MM.1S (cell line): ENCODE data around the gene SLBP.

Experiments
- DNase-seq: peaks from one replicate; pipeline ENCODE4 v3.0.0-alpha.2; 2015
- H2AFZ ChIP-seq: fragments of 300-600 bp; sonication (generic); 2 replicates; pipeline ENCODE4 v1.6.0; 2016; ENCODE audit warnings: antibody characterized with exemption, low read length
- H3F3A ChIP-seq: fragments of 300-600 bp; sonication (generic); 2 replicates; pipeline ENCODE4 v1.6.1; 2016; ENCODE audit warnings: mild to moderate bottlenecking, antibody characterized with exemption, low read length, moderate library complexity, mixed read lengths; ENCODE audit not compliant: insufficient read depth
- H3K27ac ChIP-seq: fragments of 300-600 bp; sonication (generic); 2 replicates; pipeline ENCODE4 v1.5.1; 2016; ENCODE audit warnings: mild to moderate bottlenecking, low read length
- H3K27me3 ChIP-seq: fragments of 300-600 bp; sonication (generic); replicated peaks from 2 replicates; pipeline ENCODE4 v1.6.0; 2016; ENCODE audit warnings: low read length; ENCODE audit not compliant: insufficient read depth
- H3K36me3 ChIP-seq: fragments of 300-600 bp; sonication (generic); replicated peaks from 2 replicates; pipeline ENCODE4 v1.6.1; 2016; ENCODE audit warnings: mild to moderate bottlenecking, low read length, mixed read lengths; ENCODE audit not compliant: insufficient read depth
- H3K4me1 ChIP-seq: fragments of 300-600 bp; sonication (generic); 2 replicates; pipeline ENCODE4 v1.6.1; 2016; ENCODE audit warnings: low read length, mixed read lengths
- H3K4me2 ChIP-seq: fragments of 300-600 bp; sonication (generic); 2 replicates; pipeline ENCODE4 v1.6.0; 2016; ENCODE audit warnings: low read depth, low read length
- H3K4me3 ChIP-seq: fragments of 300-600 bp; sonication (generic); 2 replicates; pipeline ENCODE4 v1.5.1; 2016; ENCODE audit warnings: low read length, mixed read lengths
- H3K79me2 ChIP-seq: fragments of 300-600 bp; sonication (generic); 2 replicates; pipeline ENCODE4 v1.6.1; 2016; ENCODE audit warnings: mixed run types, low read length, mixed read lengths
- H3K9ac ChIP-seq: fragments of 300-600 bp; sonication (generic); 2 replicates; pipeline ENCODE4 v1.6.1; 2016; ENCODE audit warnings: low read length, mixed read lengths
- H3K9me2 ChIP-seq: fragments of 300-600 bp; sonication (generic); replicated peaks from 2 replicates; pipeline ENCODE4 v1.6.1; 2016; ENCODE audit warnings: mild to moderate bottlenecking, low read length, mixed read lengths; ENCODE audit not compliant: insufficient read depth
- H3K9me3 ChIP-seq: fragments of 300-600 bp; sonication (generic); replicated peaks from 2 replicates; pipeline ENCODE4 v1.6.1; 2016; ENCODE audit warnings: mild to moderate bottlenecking, low read length, mixed read lengths; ENCODE audit not compliant: insufficient read depth
- H4K20me1 ChIP-seq: fragments of 300-600 bp; sonication (generic); 2 replicates; pipeline ENCODE4 v1.6.1; 2016; ENCODE audit warnings: mild to moderate bottlenecking, low read length, moderate library complexity, mixed read lengths; ENCODE audit not compliant: insufficient read depth
- EZH2 ChIP-seq: fragments of 300-600 bp; sonication (generic); optimal IDR thresholded peaks from 2 replicates; pipeline ENCODE3; 2017; ENCODE audit warnings: low read depth, mild to moderate bottlenecking, antibody characterized with exemption, low read length, mixed read lengths
- EZH2phosphoT487 ChIP-seq: fragments of 300-600 bp; sonication (generic); IDR thresholded peaks from 2 replicates; pipeline ENCODE4 v1.6.1; 2018; ENCODE audit warnings: antibody characterized with exemption, low read length
- TF ChIP-seq, protein P1 (sequence below): fragments of 300-600 bp; sonication (generic); IDR thresholded peaks from 2 replicates; pipeline ENCODE4 v1.5.1; 2016; ENCODE audit warnings: antibody characterized with exemption, low read length, mixed read lengths

SLBP gene

DNA sequence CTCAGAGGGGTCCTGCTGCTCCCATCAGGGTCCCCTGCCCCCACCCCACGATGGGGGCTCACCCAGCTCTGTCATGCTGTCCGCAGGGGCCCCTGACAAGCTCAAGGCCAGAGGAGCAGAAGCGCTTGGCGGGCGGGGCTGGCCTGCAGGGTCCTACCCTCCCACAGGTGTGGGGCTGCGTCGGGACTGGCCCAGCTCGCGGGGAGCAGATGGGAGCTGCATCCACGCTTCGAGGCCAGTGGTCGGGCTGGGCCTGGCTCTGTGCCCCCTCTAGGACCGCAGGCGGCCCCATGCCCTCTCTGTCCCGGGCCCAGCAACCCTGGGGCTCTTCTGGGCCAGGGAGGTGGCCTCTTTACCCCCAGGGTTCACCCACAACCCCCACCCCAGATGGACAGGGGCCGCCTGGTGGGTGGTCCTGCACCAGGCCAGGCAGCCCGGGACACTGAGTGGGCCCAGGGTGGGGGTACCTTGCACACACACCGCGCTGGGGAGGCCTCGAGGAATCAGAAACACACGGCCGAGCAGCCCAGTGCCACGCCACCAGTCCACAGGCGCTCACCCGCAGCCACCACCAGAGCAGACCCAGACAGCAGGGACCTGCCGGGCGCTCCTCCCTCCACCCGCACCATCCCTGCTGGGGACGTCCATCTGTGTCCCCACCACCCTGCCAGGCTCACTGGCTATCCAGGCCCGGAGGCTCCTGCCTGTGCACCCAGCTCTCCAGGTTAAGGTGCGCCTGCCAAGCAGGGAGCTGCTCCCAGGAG lies 39.2 kb upstream of the SLBP start:
- no peaks in the 10 kb centered on the region for H3K9me2 ChIP-seq
- no peaks in the 10 kb centered on the region for H3K9me3 ChIP-seq
- H2AFZ ChIP-seq: no peak overlapping the region
- no peaks in the 10 kb centered on the region for H3F3A ChIP-seq
- no peaks in the 10 kb centered on the region for H3K4me1 ChIP-seq
- no peak for DNase-seq
- TF ChIP-seq, protein P1, sequence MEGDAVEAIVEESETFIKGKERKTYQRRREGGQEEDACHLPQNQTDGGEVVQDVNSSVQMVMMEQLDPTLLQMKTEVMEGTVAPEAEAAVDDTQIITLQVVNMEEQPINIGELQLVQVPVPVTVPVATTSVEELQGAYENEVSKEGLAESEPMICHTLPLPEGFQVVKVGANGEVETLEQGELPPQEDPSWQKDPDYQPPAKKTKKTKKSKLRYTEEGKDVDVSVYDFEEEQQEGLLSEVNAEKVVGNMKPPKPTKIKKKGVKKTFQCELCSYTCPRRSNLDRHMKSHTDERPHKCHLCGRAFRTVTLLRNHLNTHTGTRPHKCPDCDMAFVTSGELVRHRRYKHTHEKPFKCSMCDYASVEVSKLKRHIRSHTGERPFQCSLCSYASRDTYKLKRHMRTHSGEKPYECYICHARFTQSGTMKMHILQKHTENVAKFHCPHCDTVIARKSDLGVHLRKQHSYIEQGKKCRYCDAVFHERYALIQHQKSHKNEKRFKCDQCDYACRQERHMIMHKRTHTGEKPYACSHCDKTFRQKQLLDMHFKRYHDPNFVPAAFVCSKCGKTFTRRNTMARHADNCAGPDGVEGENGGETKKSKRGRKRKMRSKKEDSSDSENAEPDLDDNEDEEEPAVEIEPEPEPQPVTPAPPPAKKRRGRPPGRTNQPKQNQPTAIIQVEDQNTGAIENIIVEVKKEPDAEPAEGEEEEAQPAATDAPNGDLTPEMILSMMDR: no peak
- no peak for TF ChIP-seq EZH2
- no peak for TF ChIP-seq EZH2phosphoT487
- H3K27ac ChIP-seq: no peak overlapping the region
- H3K27me3 ChIP-seq: peaks cover 66% of the 10 kb centered on the region
- no peaks in the 10 kb centered on the region for H3K36me3 ChIP-seq
- H4K20me1 ChIP-seq: no peaks in the 10 kb centered on the region
- H3K79me2 ChIP-seq: no peaks in the 10 kb centered on the region
- no peak overlapping the region for H3K9ac ChIP-seq
- H3K4me3 ChIP-seq: no peak overlapping the region
- H3K4me2 ChIP-seq: no peak overlapping the region

DNA sequence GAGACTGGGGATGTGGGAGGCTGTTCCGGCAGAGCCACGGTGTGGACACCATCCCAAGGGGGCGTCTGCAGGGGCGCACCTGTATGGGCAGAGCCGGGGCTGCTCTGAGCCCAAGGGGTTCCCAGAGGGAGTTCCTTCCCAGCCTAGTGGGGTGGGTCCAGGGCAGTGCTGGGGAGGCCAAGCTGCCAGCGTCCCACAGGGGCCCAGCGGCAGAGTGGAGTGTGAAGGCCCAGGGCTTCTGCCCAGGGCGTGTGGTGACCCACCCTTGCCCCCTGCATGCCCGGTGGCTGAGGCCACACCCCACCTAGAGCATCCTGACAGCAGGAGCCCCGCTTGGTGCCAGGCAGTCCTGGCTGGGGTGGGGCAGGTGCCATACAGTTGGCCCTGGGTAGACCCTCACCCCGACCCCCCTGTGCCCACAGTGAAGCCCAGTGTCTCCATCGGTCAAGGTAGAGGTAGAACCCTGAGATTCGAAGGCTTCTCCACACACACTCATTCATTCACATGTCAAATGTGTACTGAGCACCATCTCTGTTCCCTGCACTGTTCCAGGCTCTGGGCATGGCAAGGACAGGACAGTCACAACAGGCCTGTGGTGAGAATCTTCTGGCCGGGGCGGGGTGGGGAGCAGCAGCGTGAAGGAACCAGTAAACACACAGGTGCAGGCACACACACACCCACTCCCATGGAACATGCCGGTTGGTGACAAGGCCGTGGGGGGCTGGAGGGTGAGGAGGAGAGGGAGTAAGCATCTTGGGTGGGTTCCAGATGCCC lies 38.4 kb upstream of the SLBP start:
- Histone ChIP-seq H4K20me1 (no peaks in the 10 kb centered on the region), H3K4me1 (no peaks in the 10 kb centered on the region), H3F3A (no peaks in the 10 kb centered on the region), H3K9ac (no peak overlapping the region), H3K4me3 (no peak overlapping the region), H3K4me2 (no peak overlapping the region), H2AFZ (no peak overlapping the region), H3K36me3 (no peaks in the 10 kb centered on the region), H3K9me2 (no peaks in the 10 kb centered on the region), H3K27me3 (peaks cover 59% of the 10 kb centered on the region), H3K9me3 (no peaks in the 10 kb centered on the region), H3K79me2 (no peaks in the 10 kb centered on the region), H3K27ac (no peak overlapping the region)
- no peak for DNase-seq
- TF ChIP-seq, protein P1: no peak
- TF ChIP-seq EZH2phosphoT487 (no peak), EZH2 (no peak)

DNA sequence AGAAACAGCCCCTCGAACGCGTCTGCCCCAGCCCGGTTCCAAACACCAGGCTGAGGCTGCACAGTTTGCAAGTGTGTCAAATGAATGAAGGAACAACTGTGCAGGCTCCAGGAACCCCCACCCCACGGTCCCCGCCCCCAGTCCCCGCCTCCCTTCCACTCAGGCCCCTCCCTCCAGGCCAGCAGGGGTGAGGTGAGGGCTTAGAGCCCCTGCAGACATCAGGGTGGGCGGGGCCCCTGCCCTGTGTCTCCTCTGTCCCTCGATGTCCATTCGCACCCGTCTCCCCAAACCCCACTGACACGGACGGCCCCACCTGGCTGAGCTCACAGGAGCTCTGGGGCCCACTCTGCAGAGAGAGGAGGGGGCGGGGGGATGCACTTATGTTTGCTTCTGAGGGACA lies 37.7 kb upstream of the SLBP start:
- no peak for TF ChIP-seq EZH2phosphoT487
- no peak for TF ChIP-seq EZH2
- TF ChIP-seq, protein P1: no peak
- no peak overlapping the region for H3K4me2 ChIP-seq
- no peak for DNase-seq
- no peaks in the 10 kb centered on the region for H3K9me2 ChIP-seq
- H3K4me3 ChIP-seq: no peak overlapping the region
- H3K9me3 ChIP-seq: no peaks in the 10 kb centered on the region
- no peak overlapping the region for H3K9ac ChIP-seq
- H3K79me2 ChIP-seq: no peaks in the 10 kb centered on the region
- no peak overlapping the region for H3K27ac ChIP-seq
- H4K20me1 ChIP-seq: no peaks in the 10 kb centered on the region
- H3K27me3 ChIP-seq: peaks cover 51% of the 10 kb centered on the region
- H3F3A ChIP-seq: peaks cover 3% of the 10 kb centered on the region; the same call in 1 of the 2 replicates
- no peaks in the 10 kb centered on the region for H3K36me3 ChIP-seq
- no peak overlapping the region for H2AFZ ChIP-seq
- no peaks in the 10 kb centered on the region for H3K4me1 ChIP-seq
